OCI-LY1 (cell line): ENCODE results near the gene ZBTB22.
A peak's percentile ranks its signal among the peaks of the same experiment; 100 is the strongest.

ENCODE experiments used
- H2AFZ ChIP-seq: fragments of 200-600 bp; sonication (generic), shearing (Covaris generic); 2 replicates; pipeline ENCODE4 v1.6.0; 2014; ENCODE audit warnings: antibody characterized with exemption, mild to moderate bottlenecking, low read length
- H3F3A ChIP-seq: fragments of 200-600 bp; sonication (generic), shearing (Covaris generic); 2 replicates; pipeline ENCODE4 v1.6.0; 2014; ENCODE audit warnings: mild to moderate bottlenecking, antibody characterized with exemption, low read length, moderate library complexity; ENCODE audit not compliant: insufficient read depth
- H3K27ac ChIP-seq: fragments of 200-600 bp; sonication (generic); 2 replicates; pipeline ENCODE4 v1.5.1; 2014; ENCODE audit warnings: low read length, mixed run types, mild to moderate bottlenecking, low read depth; ENCODE audit not compliant: poor library complexity, severe bottlenecking
- H3K27me3 ChIP-seq: fragments of 200-600 bp; sonication (generic); 2 replicates; pipeline ENCODE4 v1.6.0; 2014; ENCODE audit warnings: antibody characterized with exemption, mild to moderate bottlenecking, low read length, moderate library complexity; ENCODE audit not compliant: insufficient read depth
- H3K36me3 ChIP-seq: fragments of 200-600 bp; sonication (generic); 2 replicates; pipeline ENCODE4 v1.6.1; 2014; ENCODE audit warnings: mild to moderate bottlenecking, antibody characterized with exemption, low read length, moderate library complexity, mixed read lengths; ENCODE audit not compliant: insufficient read depth
- H3K4me1 ChIP-seq: fragments of 200-600 bp; sonication (generic); 2 replicates; pipeline ENCODE4 v1.5.1; 2014; ENCODE audit warnings: mild to moderate bottlenecking, low read length, moderate library complexity; ENCODE audit not compliant: insufficient read depth, severe bottlenecking
- H3K4me2 ChIP-seq: fragments of 200-600 bp; sonication (generic), shearing (Covaris generic); 2 replicates; pipeline ENCODE4 v1.6.1; 2014; ENCODE audit warnings: low read length
- H3K4me3 ChIP-seq: fragments of 200-600 bp; sonication (generic); 2 replicates; pipeline ENCODE4 v1.5.1; 2014; ENCODE audit warnings: low read length, low read depth, mild to moderate bottlenecking, mixed read lengths; ENCODE audit not compliant: poor library complexity, severe bottlenecking
- H3K79me2 ChIP-seq: fragments of 200-600 bp; shearing (Covaris generic); 2 replicates; pipeline ENCODE4 v1.6.1; 2016; ENCODE audit warnings: mixed run types, low read length, mixed read lengths; ENCODE audit not compliant: insufficient read depth
- H3K9ac ChIP-seq: fragments of 200-600 bp; sonication (generic), shearing (Covaris generic); 2 replicates; pipeline ENCODE4 v1.6.1; 2014; ENCODE audit warnings: mild to moderate bottlenecking, low read length, mixed read lengths
- H3K9me2 ChIP-seq: fragments of 200-600 bp; sonication (generic), shearing (Covaris generic); 2 replicates; pipeline ENCODE4 v1.6.1; 2014; ENCODE audit warnings: low read depth, mild to moderate bottlenecking, low read length, mixed read lengths
- H3K9me3 ChIP-seq: fragments of 200-600 bp; shearing (Covaris generic); 2 replicates; pipeline ENCODE4 v1.6.1; 2014; ENCODE audit warnings: low read length, mixed read lengths
- H4K20me1 ChIP-seq: fragments of 200-600 bp; sonication (generic), shearing (Covaris generic); 2 replicates; pipeline ENCODE4 v1.6.0; 2016; ENCODE audit warnings: mild to moderate bottlenecking, low read length; ENCODE audit not compliant: insufficient read depth
- EZH2 ChIP-seq: fragments of 200-600 bp; sonication (generic), shearing (Covaris generic); IDR thresholded peaks from 2 replicates; pipeline ENCODE4 v1.8.0; 2017; ENCODE audit warnings: borderline replicate concordance, mixed run types, mild to moderate bottlenecking, antibody characterized with exemption, low read length, moderate library complexity, mixed read lengths
- TF ChIP-seq, protein P1 (sequence below): fragments of 200-600 bp; sonication (generic), shearing (Covaris generic); IDR thresholded peaks from 2 replicates; pipeline ENCODE4 v1.5.1; 2017; ENCODE audit warnings: mild to moderate bottlenecking, antibody characterized with exemption, low read length, moderate library complexity, mixed read lengths

Gene ZBTB22

DNA sequence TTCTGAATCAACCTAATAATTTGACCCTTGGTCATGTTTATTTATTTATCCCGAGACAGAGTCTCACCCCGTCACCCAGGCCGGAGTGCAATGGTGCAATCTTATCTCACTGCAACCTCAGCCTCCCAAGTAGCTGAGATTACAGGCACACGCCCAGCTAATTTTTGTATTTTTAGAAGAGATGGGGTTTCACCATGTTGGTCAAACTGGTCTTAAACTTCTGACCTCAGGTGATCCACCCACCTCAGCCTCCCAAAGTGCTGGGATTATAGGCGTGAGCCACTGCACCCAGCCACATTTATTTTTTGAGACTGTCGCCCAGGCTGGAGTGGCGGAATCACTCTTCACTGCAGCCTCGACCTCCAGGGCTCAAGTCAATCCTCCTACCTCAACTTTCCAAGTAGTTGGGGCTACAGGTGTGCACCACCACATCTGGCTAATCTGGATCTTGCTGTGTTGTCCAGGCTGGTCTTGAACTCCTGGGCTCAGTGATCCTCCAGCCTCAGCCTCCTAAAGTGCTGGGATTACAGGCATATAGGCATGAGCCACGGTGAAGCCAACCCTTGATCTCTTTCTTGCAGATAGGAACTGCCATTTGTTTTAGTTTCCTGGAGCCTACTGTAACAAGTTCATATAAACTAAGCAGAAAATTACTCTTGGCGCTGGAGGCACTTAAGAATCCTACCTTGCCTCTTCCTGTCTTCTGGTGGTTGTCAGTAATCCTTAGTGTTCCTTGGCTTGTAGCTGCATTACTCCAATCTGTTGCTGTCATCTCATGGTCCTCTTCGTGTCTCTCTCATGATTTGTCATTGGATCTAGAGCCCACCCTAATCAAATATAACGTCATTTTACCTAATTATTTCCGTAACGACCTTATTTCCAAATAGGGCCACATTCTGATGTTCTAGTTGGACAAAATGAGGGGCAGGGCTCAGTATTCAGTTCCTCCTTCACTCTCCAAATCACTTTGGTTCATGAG, 43.3 kb downstream of the ZBTB22 start:
- Histone ChIP-seq H3K4me3 (peak overlapping the region; percentile 93), H3K79me2 (peaks cover 36% of the 10 kb centered on the region), H3K36me3 (peaks cover 64% of the 10 kb centered on the region), H3K27ac (peak overlapping the region; percentile 87), H3K9ac (peak overlapping the region; percentile 98), H3K27me3 (no peaks in the 10 kb centered on the region), H3F3A (peaks cover 8% of the 10 kb centered on the region; the same call in 1 of the 2 replicates), H3K4me1 (peaks cover 70% of the 10 kb centered on the region), H3K9me2 (no peaks in the 10 kb centered on the region), H3K4me2 (peak overlapping the region; percentile 97), H4K20me1 (no peaks in the 10 kb centered on the region), H2AFZ (no peak overlapping the region), H3K9me3 (no peaks in the 10 kb centered on the region)
- TF ChIP-seq, protein P1, sequence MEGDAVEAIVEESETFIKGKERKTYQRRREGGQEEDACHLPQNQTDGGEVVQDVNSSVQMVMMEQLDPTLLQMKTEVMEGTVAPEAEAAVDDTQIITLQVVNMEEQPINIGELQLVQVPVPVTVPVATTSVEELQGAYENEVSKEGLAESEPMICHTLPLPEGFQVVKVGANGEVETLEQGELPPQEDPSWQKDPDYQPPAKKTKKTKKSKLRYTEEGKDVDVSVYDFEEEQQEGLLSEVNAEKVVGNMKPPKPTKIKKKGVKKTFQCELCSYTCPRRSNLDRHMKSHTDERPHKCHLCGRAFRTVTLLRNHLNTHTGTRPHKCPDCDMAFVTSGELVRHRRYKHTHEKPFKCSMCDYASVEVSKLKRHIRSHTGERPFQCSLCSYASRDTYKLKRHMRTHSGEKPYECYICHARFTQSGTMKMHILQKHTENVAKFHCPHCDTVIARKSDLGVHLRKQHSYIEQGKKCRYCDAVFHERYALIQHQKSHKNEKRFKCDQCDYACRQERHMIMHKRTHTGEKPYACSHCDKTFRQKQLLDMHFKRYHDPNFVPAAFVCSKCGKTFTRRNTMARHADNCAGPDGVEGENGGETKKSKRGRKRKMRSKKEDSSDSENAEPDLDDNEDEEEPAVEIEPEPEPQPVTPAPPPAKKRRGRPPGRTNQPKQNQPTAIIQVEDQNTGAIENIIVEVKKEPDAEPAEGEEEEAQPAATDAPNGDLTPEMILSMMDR: no peak
- TF ChIP-seq EZH2: no peak

DNA sequence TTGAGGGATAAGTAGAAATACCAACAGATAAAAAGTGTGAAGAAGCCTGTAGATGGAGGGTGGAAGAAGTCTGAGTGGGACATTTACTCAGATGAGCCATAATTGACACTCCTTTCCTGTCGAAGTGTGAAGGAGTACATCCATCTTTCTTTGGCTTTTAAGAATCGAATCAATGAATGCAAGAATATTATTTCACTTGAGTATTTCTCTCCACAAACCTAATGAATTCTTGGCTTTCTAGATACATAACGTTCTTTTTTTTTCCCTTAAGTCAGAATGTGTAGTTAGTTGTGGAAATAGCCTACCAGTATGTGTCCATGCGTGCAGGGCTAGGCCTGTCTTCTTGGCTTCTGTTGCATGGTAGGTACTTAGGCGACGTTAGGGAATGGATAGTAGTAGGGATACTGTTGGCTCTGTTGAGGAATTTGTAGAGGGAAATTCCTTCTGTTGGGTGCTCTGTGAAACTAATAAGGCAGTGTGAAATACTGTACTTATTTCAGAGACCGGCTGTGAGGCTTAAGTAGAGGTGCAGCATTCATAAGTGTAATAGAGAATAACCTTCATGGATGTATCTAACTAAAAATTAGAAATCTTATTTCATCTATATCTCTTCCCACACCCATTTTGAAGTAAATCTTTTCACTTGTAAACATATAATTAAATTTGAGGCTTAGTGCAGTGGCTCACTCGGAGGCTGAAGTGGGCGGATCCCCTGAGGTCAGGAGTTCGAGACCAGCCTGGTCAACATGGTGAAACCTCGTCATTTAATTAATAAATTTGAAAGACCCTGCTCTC, 44.2 kb downstream of the ZBTB22 start:
- Histone ChIP-seq H3K9me2 (no peaks in the 10 kb centered on the region), H2AFZ (no peak overlapping the region), H3K4me2 (peak overlapping the region; percentile 97), H3K9me3 (no peaks in the 10 kb centered on the region), H3K9ac (peak overlapping the region; percentile 98), H3K79me2 (peaks cover 36% of the 10 kb centered on the region), H3K4me3 (peak overlapping the region; percentile 93), H3K4me1 (peaks cover 70% of the 10 kb centered on the region), H4K20me1 (no peaks in the 10 kb centered on the region), H3K36me3 (peaks cover 64% of the 10 kb centered on the region), H3F3A (peaks cover 8% of the 10 kb centered on the region; the same call in 1 of the 2 replicates), H3K27ac (peak overlapping the region; percentile 87), H3K27me3 (no peaks in the 10 kb centered on the region)
- no peak for TF ChIP-seq EZH2
- TF ChIP-seq, protein P1: no peak

DNA sequence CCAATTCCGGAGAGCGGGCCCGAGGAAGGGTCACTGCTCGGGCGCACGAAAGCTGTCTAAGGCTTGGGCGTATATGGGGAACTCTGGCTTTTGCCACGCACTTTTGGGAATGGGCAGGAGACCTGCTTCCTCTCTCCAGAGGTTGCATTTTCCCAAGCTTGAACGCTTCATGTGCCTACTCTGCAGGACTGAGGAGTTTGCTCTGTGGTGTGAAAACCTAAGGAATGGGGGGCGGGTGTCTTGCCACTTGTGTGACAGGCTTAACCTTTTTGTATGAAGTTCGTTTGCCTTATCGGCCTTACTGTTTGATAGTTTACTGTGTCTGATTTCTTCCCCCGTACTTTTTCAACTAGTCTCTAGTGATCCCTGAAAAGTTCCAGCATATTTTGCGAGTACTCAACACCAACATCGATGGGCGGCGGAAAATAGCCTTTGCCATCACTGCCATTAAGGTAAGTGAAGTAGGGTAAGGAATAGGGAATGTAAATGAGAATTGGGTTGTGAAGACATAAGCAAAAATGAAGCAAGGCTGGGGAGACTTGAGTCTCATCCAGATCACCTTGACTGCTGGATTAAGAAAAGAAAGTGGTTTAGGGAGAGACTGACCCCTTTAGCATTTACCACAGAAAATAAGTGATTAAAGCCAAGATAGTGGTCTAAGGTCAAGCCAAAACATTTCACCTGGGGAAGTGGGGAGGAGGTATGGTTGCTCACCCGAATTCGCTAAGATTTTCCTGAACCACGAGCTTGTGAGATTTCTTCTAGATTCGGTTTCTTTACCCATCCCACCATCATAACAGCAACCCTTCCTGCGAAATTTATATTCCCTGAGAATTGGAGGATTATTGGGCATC, 45.0 kb downstream of the ZBTB22 start:
- Histone ChIP-seq H3K36me3 (peaks cover 70% of the 10 kb centered on the region), H3K27ac (peak overlapping the region; percentile 87), H4K20me1 (no peaks in the 10 kb centered on the region), H3K4me2 (peak overlapping the region; percentile 97), H3K4me1 (peaks cover 62% of the 10 kb centered on the region), H3K79me2 (peaks cover 36% of the 10 kb centered on the region), H3F3A (peaks cover 8% of the 10 kb centered on the region; the same call in 1 of the 2 replicates), H3K4me3 (peak overlapping the region; percentile 93), H3K9me2 (no peaks in the 10 kb centered on the region), H3K9me3 (no peaks in the 10 kb centered on the region), H3K9ac (peak overlapping the region; percentile 98), H2AFZ (no peak overlapping the region), H3K27me3 (no peaks in the 10 kb centered on the region)
- TF ChIP-seq, protein P1: no peak
